Astrocyte (in vitro differentiated cells and primary cell): ENCODE measurements around the gene SCYL1. TPM values are rescaled to one million over a fixed set of nuclear protein-coding genes. Genes with fewer than 3 reads are reported as not detected.

Experiments used
- DNase-seq: peaks from one replicate; pipeline ENCODE4 v3.0.0-alpha.2; 2010; ENCODE audit warnings: low read depth
- FAIRE-seq: peaks from 2 replicates; lab custom pipeline; 2011; peaks lifted over from hg19 to GRCh38; lab: Jason Lieb, UNC
- H2AFZ ChIP-seq: 2 replicates; pipeline ENCODE4 v1.6.0; 2012; ENCODE audit warnings: low read depth, low read length, inconsistent platforms
- H3K27ac ChIP-seq: 2 replicates; pipeline ENCODE4 v1.5.1; 2011; ENCODE audit warnings: low read depth, low read length, inconsistent platforms
- H3K27me3 ChIP-seq: 2 replicates; pipeline ENCODE4 v1.6.0; 2011; ENCODE audit warnings: low read length, inconsistent platforms; ENCODE audit not compliant: insufficient read depth
- H3K36me3 ChIP-seq: 2 replicates; pipeline ENCODE4 v1.5.1; 2011; ENCODE audit warnings: low read length, inconsistent platforms; ENCODE audit not compliant: insufficient read depth
- H3K4me1 ChIP-seq: 2 replicates; pipeline ENCODE4 v1.5.1; 2011; ENCODE audit warnings: low read length, inconsistent platforms; ENCODE audit not compliant: insufficient read depth
- H3K4me2 ChIP-seq: 2 replicates; pipeline ENCODE4 v1.6.0; 2012; ENCODE audit warnings: low read length, inconsistent platforms
- H3K4me3 ChIP-seq: 2 replicates; pipeline ENCODE4 v1.5.1; 2011; ENCODE audit warnings: low read depth, mild to moderate bottlenecking, low read length, inconsistent platforms; ENCODE audit not compliant: insufficient read depth
- H3K79me2 ChIP-seq: 2 replicates; pipeline ENCODE4 v1.6.0; 2012; ENCODE audit warnings: mild to moderate bottlenecking, low read length, inconsistent platforms; ENCODE audit not compliant: insufficient read depth
- H3K9ac ChIP-seq: 2 replicates; pipeline ENCODE4 v1.6.0; 2012; ENCODE audit warnings: mild to moderate bottlenecking, low read length, inconsistent platforms
- H3K9me3 ChIP-seq: 2 replicates; pipeline ENCODE4 v1.5.1; 2012; ENCODE audit warnings: low read depth, mild to moderate bottlenecking, low read length, inconsistent platforms; ENCODE audit not compliant: insufficient read depth
- H4K20me1 ChIP-seq: 2 replicates; pipeline ENCODE4 v1.6.0; 2012; ENCODE audit warnings: low read length, inconsistent platforms; ENCODE audit not compliant: insufficient read depth
- H3K27ac Mint-ChIP-seq: one replicate; pipeline ENCODE4 v1.8.0; 2021; ENCODE audit warnings: mild to moderate bottlenecking, mixed read lengths; ENCODE audit not compliant: unreplicated experiment
- H3K27me3 Mint-ChIP-seq: one replicate; pipeline ENCODE4 v1.8.0; 2021; ENCODE audit warnings: low read depth, mixed read lengths; ENCODE audit not compliant: unreplicated experiment
- H3K36me3 Mint-ChIP-seq: one replicate; pipeline ENCODE4 v1.8.0; 2021; ENCODE audit warnings: low read depth, mixed read lengths; ENCODE audit not compliant: unreplicated experiment
- H3K4me1 Mint-ChIP-seq: one replicate; pipeline ENCODE4 v1.8.0; 2021; ENCODE audit warnings: low read depth, mixed read lengths; ENCODE audit not compliant: unreplicated experiment
- H3K4me3 Mint-ChIP-seq: one replicate; pipeline ENCODE4 v1.8.0; 2021; ENCODE audit warnings: mild to moderate bottlenecking, moderate library complexity, mixed read lengths; ENCODE audit not compliant: unreplicated experiment
- H3K9me3 Mint-ChIP-seq: one replicate; pipeline ENCODE4 v1.8.0; 2021; ENCODE audit warnings: mild to moderate bottlenecking, mixed read lengths; ENCODE audit not compliant: unreplicated experiment
- CTCF ChIP-seq: IDR thresholded peaks from 2 replicates; pipeline ENCODE4 v1.5.1; 2011; ENCODE audit warnings: low read depth, mild to moderate bottlenecking, inconsistent platforms, low read length, moderate library complexity; ENCODE audit not compliant: insufficient read depth
- EZH2 ChIP-seq: IDR thresholded peaks from 2 replicates; pipeline ENCODE4 v1.6.1; 2012; ENCODE audit warnings: mild to moderate bottlenecking, low read length, inconsistent platforms; ENCODE audit not compliant: insufficient read depth
- total RNA-seq: library from RNA; stranded (reverse); gene quantifications from 2 replicates; pipeline ENCODE4 v1.2.1, GENCODE V29; 2021

The SCYL1 gene
- total RNA-seq, 1 donor from 2014 or later = 106 TPM

GRCh38 chr11:65579291-65579690 lies 54.4 kb downstream of the SCYL1 start:
- no peak overlapping the region for H3K4me3 ChIP-seq
- H3K9me3 ChIP-seq = no peaks in the 10 kb centered on the region
- no peak overlapping the region for H3K4me2 ChIP-seq
- no peaks in the 10 kb centered on the region for H3K79me2 ChIP-seq
- DNase-seq (no peak), FAIRE-seq (no peak)
- H3K36me3 ChIP-seq = no peaks in the 10 kb centered on the region
- Mint-ChIP-seq H3K36me3 (peaks cover 17% of the 10 kb centered on the region), H3K4me1 (peaks cover 17% of the 10 kb centered on the region), H3K27me3 (peaks cover 37% of the 10 kb centered on the region), H3K9me3 (peaks cover 3% of the 10 kb centered on the region), H3K4me3 (no peak overlapping the region), H3K27ac (no peak overlapping the region)
- TF ChIP-seq EZH2 (no peak), CTCF (no peak)
- H3K4me1 ChIP-seq = peaks cover 33% of the 10 kb centered on the region
- H3K27ac ChIP-seq = no peak overlapping the region
- H3K27me3 ChIP-seq = peaks cover 3% of the 10 kb centered on the region
- H3K9ac ChIP-seq = no peak overlapping the region
- H4K20me1 ChIP-seq = peaks cover 47% of the 10 kb centered on the region
- H2AFZ ChIP-seq = no peak overlapping the region

DNA sequence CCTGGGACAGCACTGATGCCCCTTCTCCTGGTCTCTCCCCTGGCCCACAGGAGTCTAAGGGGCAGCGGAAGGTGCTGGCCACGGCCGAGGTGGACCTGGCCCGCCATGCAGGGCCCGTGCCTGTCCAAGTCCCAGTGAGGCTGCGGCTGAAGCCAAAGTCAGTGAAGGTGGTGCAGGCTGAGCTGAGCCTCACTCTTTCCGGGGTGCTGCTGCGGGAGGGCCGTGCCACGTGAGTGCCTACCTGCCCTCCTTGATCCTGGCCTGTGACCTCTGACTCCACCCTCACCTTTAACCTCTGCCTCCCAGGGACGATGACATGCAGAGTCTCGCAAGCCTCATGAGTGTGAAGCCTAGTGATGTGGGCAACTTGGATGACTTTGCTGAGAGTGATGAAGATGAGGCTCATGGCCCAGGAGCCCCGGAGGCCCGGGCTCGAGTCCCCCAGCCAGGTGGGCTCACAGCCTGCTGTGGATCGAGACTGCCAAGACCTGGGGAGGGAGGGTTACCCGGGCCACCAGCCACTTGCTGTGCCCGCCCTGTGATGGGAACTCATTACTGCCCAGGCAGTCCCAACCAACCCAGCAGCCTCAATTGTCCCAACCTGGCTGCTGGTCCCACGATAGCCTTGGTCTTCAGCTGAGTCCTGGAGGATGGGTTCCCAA lies 55.3 kb downstream of the SCYL1 start:
- Histone ChIP-seq H3K9ac (no peak overlapping the region), H3K36me3 (no peaks in the 10 kb centered on the region), H3K4me2 (no peak overlapping the region), H3K27ac (no peak overlapping the region), H3K9me3 (no peaks in the 10 kb centered on the region), H3K27me3 (peaks cover 5% of the 10 kb centered on the region), H4K20me1 (peaks cover 52% of the 10 kb centered on the region), H3K4me3 (no peak overlapping the region), H2AFZ (no peak overlapping the region), H3K79me2 (no peaks in the 10 kb centered on the region), H3K4me1 (peaks cover 27% of the 10 kb centered on the region)
- no peak overlapping the region for H3K4me3 Mint-ChIP-seq
- DNase-seq = no peak
- TF ChIP-seq EZH2 (no peak), CTCF (no peak)
- H3K9me3 Mint-ChIP-seq = peaks cover 3% of the 10 kb centered on the region
- no peak overlapping the region for H3K27ac Mint-ChIP-seq
- no peak for FAIRE-seq
- H3K36me3 Mint-ChIP-seq = peaks cover 17% of the 10 kb centered on the region
- H3K4me1 Mint-ChIP-seq = peaks cover 13% of the 10 kb centered on the region
- peaks cover 41% of the 10 kb centered on the region for H3K27me3 Mint-ChIP-seq

GRCh38 chr11:65580756-65581155 lies 55.9 kb downstream of the SCYL1 start:
- Histone ChIP-seq H3K36me3 (no peaks in the 10 kb centered on the region), H3K27me3 (peaks cover 5% of the 10 kb centered on the region), H3K27ac (no peak overlapping the region), H3K79me2 (no peaks in the 10 kb centered on the region), H2AFZ (no peak overlapping the region), H3K9me3 (no peaks in the 10 kb centered on the region), H3K4me3 (no peak overlapping the region), H3K9ac (no peak overlapping the region), H3K4me2 (no peak overlapping the region), H3K4me1 (peaks cover 21% of the 10 kb centered on the region), H4K20me1 (peaks cover 52% of the 10 kb centered on the region)
- Mint-ChIP-seq H3K27ac (no peak overlapping the region), H3K4me3 (no peak overlapping the region), H3K4me1 (peaks cover 9% of the 10 kb centered on the region), H3K27me3 (peaks cover 41% of the 10 kb centered on the region), H3K36me3 (peaks cover 17% of the 10 kb centered on the region), H3K9me3 (peaks cover 3% of the 10 kb centered on the region)
- FAIRE-seq (no peak), DNase-seq (no peak)
- TF ChIP-seq EZH2 (no peak), CTCF (no peak)
